Activated CD8-positive, alpha-beta memory T cell treated with anti-CD3 and anti-CD28 coated beads for 4 hours (primary cell): ENCODE measurements around the gene CCND1.

ENCODE experiments used
- DNase-seq, 2 donors: peaks; one replicate each; pipeline ENCODE4 v3.0.0-alpha.2; 2020; ENCODE audit warnings: low read depth in 2 of 2

The CCND1 gene

GRCh38 chr11:69640995-69641581, at the start of gene CCND1:
Gene CCND1 (plus strand): TSS chr11:69641156. CDS start chr11:69641314, 158 bp downstream.
- DNase-seq = no peak

- no peak for DNase-seq
These were observed 47.8 kb upstream of the CCND1 start for GRCh38 chr11:69592986-69593650.

- no peak for DNase-seq
These were observed 47.1 kb upstream of the CCND1 start for GRCh38 chr11:69593851-69594250.

GRCh38 chr11:69594481-69594880, 46.5 kb upstream of the CCND1 start:
- DNase-seq = no peak

- no peak for DNase-seq
These were observed 44.9 kb upstream of the CCND1 start for GRCh38 chr11:69595805-69596665.

- DNase-seq = no peak
These were observed 42.8 kb upstream of the CCND1 start for GRCh38 chr11:69598147-69598546.

GRCh38 chr11:69599502-69599901, 41.5 kb upstream of the CCND1 start:
- DNase-seq = no peak

GRCh38 chr11:69600001-69600400, 41.0 kb upstream of the CCND1 start:
- DNase-seq = no peak

- DNase-seq = no peak
These were observed 39.7 kb upstream of the CCND1 start for GRCh38 chr11:69601011-69601975.

GRCh38 chr11:69603111-69603836, 37.7 kb upstream of the CCND1 start:
- no peak for DNase-seq

GRCh38 chr11:69604055-69604454, 36.9 kb upstream of the CCND1 start:
- no peak for DNase-seq

- DNase-seq = no peak
These were observed 35.0 kb upstream of the CCND1 start for GRCh38 chr11:69605737-69606526.

GRCh38 chr11:69609351-69609750, 31.6 kb upstream of the CCND1 start:
- no peak for DNase-seq

- no peak for DNase-seq
These were observed 29.1 kb upstream of the CCND1 start for GRCh38 chr11:69611548-69612526.

- no peak for DNase-seq
These were observed 27.4 kb upstream of the CCND1 start for GRCh38 chr11:69613594-69613993.

- DNase-seq = no peak
These were observed 26.9 kb upstream of the CCND1 start for GRCh38 chr11:69614085-69614484.

- DNase-seq = no peak
These were observed 25.2 kb upstream of the CCND1 start for GRCh38 chr11:69615545-69616278.

GRCh38 chr11:69617220-69617619, 23.7 kb upstream of the CCND1 start:
- no peak for DNase-seq
